Calu3 (cell line): Measurements from ENCODE around the gene HDAC4. TPM values are rescaled to one million over a fixed set of nuclear protein-coding genes. Genes with fewer than 3 reads are reported as not detected.

Experiments used
- BruUV-seq: library from RNA; stranded (reverse); fragments of 400-500 nt; replicated peaks from 2 replicates; lab custom pipeline; 2021; lab: Mats Ljungman, UMichigan
- CTCF ChIA-PET: fragments of 300-600 bp; sonication (Branson Sonifier 250); formaldehyde crosslinking; loops from one replicate; lab custom pipeline; 2022; ENCODE audit warnings: antibody characterized with exemption; lab: Charles Lee
- DNase-seq: peaks from one replicate; pipeline ENCODE4 v3.0.0; 2022
- H3K27ac Mint-ChIP-seq: one replicate; pipeline ENCODE4 v1.8.0; 2022; ENCODE audit warnings: mixed read lengths; ENCODE audit not compliant: unreplicated experiment
- H3K27me3 Mint-ChIP-seq: one replicate; pipeline ENCODE4 v1.8.0; 2022; ENCODE audit warnings: mixed read lengths; ENCODE audit not compliant: unreplicated experiment
- H3K36me3 Mint-ChIP-seq: one replicate; pipeline ENCODE4 v1.8.0; 2022; ENCODE audit warnings: mild to moderate bottlenecking, moderate library complexity, mixed read lengths; ENCODE audit not compliant: insufficient read depth, unreplicated experiment
- H3K4me1 Mint-ChIP-seq: one replicate; pipeline ENCODE4 v1.8.0; 2022; ENCODE audit warnings: mild to moderate bottlenecking, low read depth, mixed read lengths; ENCODE audit not compliant: unreplicated experiment
- H3K4me3 Mint-ChIP-seq: one replicate; pipeline ENCODE4 v1.8.0; 2022; ENCODE audit warnings: mild to moderate bottlenecking, low read depth, moderate library complexity, mixed read lengths; ENCODE audit not compliant: unreplicated experiment
- H3K9me3 Mint-ChIP-seq: one replicate; pipeline ENCODE4 v1.8.0; 2022; ENCODE audit warnings: low read depth, mixed read lengths; ENCODE audit not compliant: unreplicated experiment
- intact Hi-C: fragments of 100-400 bp; cut with micrococcal nuclease; formaldehyde crosslinking; loops from one replicate; pipeline ENCODE4 v1.10.0; 2022; ENCODE audit not compliant: unreplicated experiment
- total RNA-seq: library from RNA; stranded (reverse); gene quantifications from 2 replicates; pipeline ENCODE4 v1.2.3, GENCODE V29; 2022
- TF ChIP-seq, protein P1 (sequence below): fragments of 200-600 bp; IDR thresholded peaks from one replicate; pipeline ENCODE4 v1.8.0; 2022; ENCODE audit warnings: antibody characterized with exemption; ENCODE audit not compliant: unreplicated experiment

Gene HDAC4
- total RNA-seq, 1 experiment from 2014 or later: 39.6 TPM

GRCh38 chr2:239111401-239112100 is 289.3 kb downstream of the HDAC4 start:
- intact Hi-C loops: no loop called here
- H3K4me3 Mint-ChIP-seq: no peak overlapping the region
- H3K9me3 Mint-ChIP-seq: no peaks in the 10 kb centered on the region
- BruUV-seq: no TSS peak
- TF ChIP-seq, protein P1, sequence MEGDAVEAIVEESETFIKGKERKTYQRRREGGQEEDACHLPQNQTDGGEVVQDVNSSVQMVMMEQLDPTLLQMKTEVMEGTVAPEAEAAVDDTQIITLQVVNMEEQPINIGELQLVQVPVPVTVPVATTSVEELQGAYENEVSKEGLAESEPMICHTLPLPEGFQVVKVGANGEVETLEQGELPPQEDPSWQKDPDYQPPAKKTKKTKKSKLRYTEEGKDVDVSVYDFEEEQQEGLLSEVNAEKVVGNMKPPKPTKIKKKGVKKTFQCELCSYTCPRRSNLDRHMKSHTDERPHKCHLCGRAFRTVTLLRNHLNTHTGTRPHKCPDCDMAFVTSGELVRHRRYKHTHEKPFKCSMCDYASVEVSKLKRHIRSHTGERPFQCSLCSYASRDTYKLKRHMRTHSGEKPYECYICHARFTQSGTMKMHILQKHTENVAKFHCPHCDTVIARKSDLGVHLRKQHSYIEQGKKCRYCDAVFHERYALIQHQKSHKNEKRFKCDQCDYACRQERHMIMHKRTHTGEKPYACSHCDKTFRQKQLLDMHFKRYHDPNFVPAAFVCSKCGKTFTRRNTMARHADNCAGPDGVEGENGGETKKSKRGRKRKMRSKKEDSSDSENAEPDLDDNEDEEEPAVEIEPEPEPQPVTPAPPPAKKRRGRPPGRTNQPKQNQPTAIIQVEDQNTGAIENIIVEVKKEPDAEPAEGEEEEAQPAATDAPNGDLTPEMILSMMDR: no peak
- CTCF ChIA-PET: no interaction called here
- no peaks in the 10 kb centered on the region for H3K4me1 Mint-ChIP-seq
- H3K27ac Mint-ChIP-seq: no peak overlapping the region
- no peaks in the 10 kb centered on the region for H3K36me3 Mint-ChIP-seq
- DNase-seq: no peak
- no peaks in the 10 kb centered on the region for H3K27me3 Mint-ChIP-seq

GRCh38 chr2:239110595-239111048 is 290.2 kb downstream of the HDAC4 start:
- TF ChIP-seq, protein P1: no peak
- no peaks in the 10 kb centered on the region for H3K9me3 Mint-ChIP-seq
- no peaks in the 10 kb centered on the region for H3K36me3 Mint-ChIP-seq
- no peaks in the 10 kb centered on the region for H3K4me1 Mint-ChIP-seq
- CTCF ChIA-PET: no interaction called here
- intact Hi-C loops: no loop called here
- no TSS peak for BruUV-seq
- H3K4me3 Mint-ChIP-seq: no peak overlapping the region
- no peak overlapping the region for H3K27ac Mint-ChIP-seq
- no peak for DNase-seq
- H3K27me3 Mint-ChIP-seq: no peaks in the 10 kb centered on the region

DNA sequence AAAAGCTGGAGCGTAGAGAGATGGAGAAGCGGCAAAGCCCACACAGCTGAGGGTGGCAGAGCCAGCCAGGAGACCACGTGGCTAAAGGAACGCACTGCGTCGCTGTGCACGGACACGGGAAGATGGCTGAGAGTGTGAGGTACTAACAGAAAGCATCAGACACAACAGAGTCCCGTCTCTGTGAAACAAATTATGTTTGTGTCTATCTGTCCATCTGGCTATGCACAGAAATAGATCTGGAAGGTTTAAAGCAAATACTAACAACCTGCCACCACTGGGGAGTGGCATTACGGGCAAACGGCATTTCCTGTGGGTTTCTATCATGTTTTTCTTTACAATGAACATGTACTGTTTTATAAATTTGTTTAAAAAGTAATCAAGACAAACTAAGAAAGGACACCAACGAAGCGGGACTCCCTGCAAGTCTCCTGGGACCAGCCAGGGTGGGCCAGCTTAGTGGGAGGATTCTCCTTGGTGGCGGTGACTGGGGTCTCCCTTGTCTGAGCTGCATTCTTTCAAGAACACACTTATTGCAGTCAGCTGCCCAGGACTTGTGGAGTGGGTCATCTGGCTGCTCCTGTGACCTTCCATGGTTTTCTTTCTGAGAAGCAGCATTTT is 290.8 kb downstream of the HDAC4 start:
- Mint-ChIP-seq H3K4me3 (no peak overlapping the region), H3K9me3 (no peaks in the 10 kb centered on the region), H3K27ac (no peak overlapping the region), H3K36me3 (no peaks in the 10 kb centered on the region), H3K4me1 (no peaks in the 10 kb centered on the region), H3K27me3 (no peaks in the 10 kb centered on the region)
- no TSS peak for BruUV-seq
- intact Hi-C loops: no loop called here
- no peak for DNase-seq
- TF ChIP-seq, protein P1: no peak
- CTCF ChIA-PET: no interaction called here

- DNase-seq: no peak
- H3K9me3 Mint-ChIP-seq: no peaks in the 10 kb centered on the region
- H3K27ac Mint-ChIP-seq: no peak overlapping the region
- intact Hi-C loops: no loop called here
- no peaks in the 10 kb centered on the region for H3K4me1 Mint-ChIP-seq
- TF ChIP-seq, protein P1: no peak
- no peaks in the 10 kb centered on the region for H3K27me3 Mint-ChIP-seq
- CTCF ChIA-PET: no interaction called here
- no TSS peak for BruUV-seq
- no peak overlapping the region for H3K4me3 Mint-ChIP-seq
- H3K36me3 Mint-ChIP-seq: no peaks in the 10 kb centered on the region
Observed at GRCh38 chr2:239109041-239109927, 291.5 kb downstream of the HDAC4 start.
